Sigmoid colon (tissue), 7 donors: ENCODE measurements around the gene USP4. TPM values are rescaled to one million over a fixed set of nuclear protein-coding genes. Genes with fewer than 3 reads are reported as not detected.
"Not testable (repeated sequence)": the region's sequence is repeated elsewhere in the genome, so short reads cannot be mapped to it uniquely, and the experiment has no call there.

Experiments used
- DNase-seq: peaks from one replicate; pipeline ENCODE4 v3.0.0-alpha.2; 2019
- H3K27ac ChIP-seq, 4 donors: fragments of 200-600 bp; sonication (generic); one replicate each; pipeline ENCODE4 v1.5.1; 2016 to 2019; ENCODE audit warnings: mild to moderate bottlenecking in 1 of 4
- H3K27me3 ChIP-seq, 3 donors: fragments of 200-600 bp; sonication (generic); one replicate each; pipeline ENCODE4 v1.5.1; 2019; ENCODE audit warnings: mild to moderate bottlenecking in 1 of 3
- H3K36me3 ChIP-seq, 4 donors: fragments of 200-600 bp; sonication (generic); one replicate each; pipeline ENCODE4 v1.5.1; 2016 to 2019
- H3K4me1 ChIP-seq, 4 donors: fragments of 200-600 bp; sonication (generic); one replicate each; pipeline ENCODE4 v1.5.1; 2017 to 2019
- H3K4me3 ChIP-seq, 4 donors: fragments of 200-600 bp; sonication (generic); one replicate each; pipeline ENCODE4 v1.5.1; 2017 to 2019; ENCODE audit warnings: mild to moderate bottlenecking in 2 of 4, moderate library complexity in 1 of 4
- H3K9me3 ChIP-seq, 4 donors: fragments of 200-600 bp in 3 of 4; sonication (generic) in 3 of 4; one replicate each; pipeline versions ENCODE4 v1.5.1 to v1.6.1; 2013 to 2019
- CTCF ChIP-seq, 4 experiments: fragments of 450-650 bp in 3 of 4; fragments of 200-600 bp in 1 of 4; IDR thresholded peaks; one replicate each; pipeline ENCODE4 v1.5.1; 2016 to 2019; ENCODE audit warnings: antibody characterized with exemption in 4 of 4, mild to moderate bottlenecking in 3 of 4, moderate library complexity in 2 of 4
- EP300 ChIP-seq, 4 donors: sonication (generic); formaldehyde crosslinking; IDR thresholded peaks; one replicate each; pipeline ENCODE4 v1.6.1; 2017; ENCODE audit warnings: antibody characterized with exemption in 4 of 4
- POLR2A ChIP-seq, 2 donors: fragments of 450-650 bp; IDR thresholded peaks; one replicate each; pipeline ENCODE4 v1.6.1; 2016; ENCODE audit warnings: antibody characterized with exemption in 2 of 2, mild to moderate bottlenecking in 2 of 2, moderate library complexity in 2 of 2
- POLR2AphosphoS5 ChIP-seq, 4 donors: sonication (generic); formaldehyde crosslinking; IDR thresholded peaks; one replicate each; pipeline ENCODE4 v1.6.1; 2017; ENCODE audit warnings: antibody characterized with exemption in 4 of 4
- WGBS, 2 donors: extraction: QIAGEN DNeasy Blood & Tissue Kit; methylation state at CpG; one replicate each; pipeline ENCODE4 v1.1.7; 2013; 5-methylcytosine and 5-hydroxymethylcytosine counted together
- intact Hi-C: fragments of 100-400 bp; cut with DNase I; formaldehyde crosslinking; loops from one replicate; pipeline ENCODE4 v1.15.1; 2023
- polyA plus RNA-seq, 3 donors: library from polyadenylated mRNA; stranded (reverse); fragments of 200-250 nt; gene quantifications; one replicate each; pipeline ENCODE4 v1.2.3, GENCODE V29; 2013
- total RNA-seq, 4 donors: library from RNA; depleted of rRNA; stranded (reverse); fragments of >200 nt; gene quantifications; one replicate each; pipeline ENCODE4 v1.1.0, GENCODE V29; 2016
- donor health status: healthy with polysubstance abuse.
- donor health status: Bipolar disorder and iron deficiency.
- donor health status: healthy.

Gene USP4
- total and polyA plus RNA-seq, 7 donors: 16.3 to 31.9 (median 22.2) TPM

DNA sequence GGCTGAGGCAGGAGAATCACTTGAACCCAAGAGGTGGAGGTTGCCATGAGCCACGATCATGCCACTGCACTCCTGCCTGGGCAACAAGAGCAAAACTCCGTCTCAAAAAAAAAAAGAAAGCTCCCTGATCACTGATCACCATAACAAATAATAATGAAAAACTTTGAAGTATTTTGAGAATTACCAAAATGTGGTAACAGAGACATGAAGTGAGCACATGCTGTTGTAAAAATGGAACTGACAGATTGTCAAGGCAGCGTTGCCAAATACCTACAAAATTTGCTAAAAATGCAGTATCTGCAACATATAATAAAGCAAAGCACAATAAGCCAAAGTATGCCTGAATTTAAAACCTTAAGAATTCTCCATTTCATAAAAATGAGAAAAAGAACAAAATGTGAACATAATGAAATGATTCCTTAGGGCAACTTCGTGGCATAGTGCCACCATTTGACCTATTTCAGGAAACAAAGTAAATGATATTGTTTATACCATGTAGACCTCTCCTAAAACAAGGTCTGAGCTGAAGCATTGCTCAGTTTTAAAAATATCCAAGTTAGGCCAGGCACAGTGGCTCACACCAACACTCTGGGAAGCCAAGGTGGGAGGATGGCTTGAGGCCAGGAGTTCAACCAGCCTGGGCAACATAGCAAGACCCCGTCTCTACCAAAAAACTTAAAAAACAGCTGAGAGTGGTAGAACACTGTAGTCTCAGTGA, 5.8 kb downstream of the USP4 start:
- intact Hi-C loops: no loop called here
- TF ChIP-seq POLR2A (IDR thresholded peaks at IDR 0.05) (no peak), CTCF (IDR thresholded peaks at IDR 0.05) (no peak), EP300 (IDR thresholded peaks at IDR 0.05) (no peak), POLR2AphosphoS5 (IDR thresholded peaks at IDR 0.05) (no peak)
- Histone ChIP-seq H3K36me3 (peaks cover 13 to 81% (median 36%) of the 10 kb centered on the region in 4 donors), H3K4me1 (peaks cover 0 to 18% (median 10%) of the 10 kb centered on the region in 4 donors), H3K4me3 (no peak overlapping the region), H3K27ac (peak overlapping the region in 1 of 4 donors; percentile 73), H3K9me3 (no peaks in the 10 kb centered on the region), H3K27me3 (no peaks in the 10 kb centered on the region)
- DNase-seq: no peak
- WGBS, 2 donors: 93 to 94% methylated on average over 5 of the region's 5 CpGs

DNA sequence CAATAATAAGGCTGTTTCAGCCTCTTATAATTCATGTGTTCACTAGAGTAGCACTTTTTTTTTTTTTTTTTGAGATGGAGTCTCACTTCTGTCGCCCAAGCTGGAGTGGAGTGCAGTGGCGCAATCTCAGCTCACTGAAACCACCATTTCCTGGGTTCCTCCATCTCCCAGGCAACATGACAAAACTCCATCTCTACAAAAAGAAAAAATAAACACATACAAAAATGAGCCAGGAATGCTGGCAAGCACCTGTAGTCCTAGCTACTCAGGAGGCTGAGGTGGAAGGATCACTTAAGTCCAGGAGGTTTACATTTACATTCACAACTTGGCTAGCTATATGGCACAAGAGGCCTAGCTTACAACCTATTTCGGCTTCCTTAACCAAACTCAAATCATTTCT, 6.8 kb downstream of the USP4 start:
- peaks cover 13 to 90% (median 38%) of the 10 kb centered on the region in 4 donors for H3K36me3 ChIP-seq
- no peak overlapping the region for H3K4me3 ChIP-seq
- intact Hi-C loops: no loop called here
- WGBS, 2 donors: 76 to 88% methylated on average over 3 of the region's 3 CpGs
- no peaks in the 10 kb centered on the region for H3K9me3 ChIP-seq
- H3K27ac ChIP-seq: peak overlapping the region in 1 of 4 donors; percentile 73
- no peaks in the 10 kb centered on the region for H3K27me3 ChIP-seq
- peaks cover 0 to 8% (median 4%) of the 10 kb centered on the region in 4 donors for H3K4me1 ChIP-seq
- no peak for DNase-seq
- no peak for TF ChIP-seq CTCF (IDR thresholded peaks at IDR 0.05)
- no peak for TF ChIP-seq POLR2AphosphoS5 (IDR thresholded peaks at IDR 0.05)
- TF ChIP-seq POLR2A (IDR thresholded peaks at IDR 0.05): no peak
- TF ChIP-seq EP300 (IDR thresholded peaks at IDR 0.05): no peak

DNA sequence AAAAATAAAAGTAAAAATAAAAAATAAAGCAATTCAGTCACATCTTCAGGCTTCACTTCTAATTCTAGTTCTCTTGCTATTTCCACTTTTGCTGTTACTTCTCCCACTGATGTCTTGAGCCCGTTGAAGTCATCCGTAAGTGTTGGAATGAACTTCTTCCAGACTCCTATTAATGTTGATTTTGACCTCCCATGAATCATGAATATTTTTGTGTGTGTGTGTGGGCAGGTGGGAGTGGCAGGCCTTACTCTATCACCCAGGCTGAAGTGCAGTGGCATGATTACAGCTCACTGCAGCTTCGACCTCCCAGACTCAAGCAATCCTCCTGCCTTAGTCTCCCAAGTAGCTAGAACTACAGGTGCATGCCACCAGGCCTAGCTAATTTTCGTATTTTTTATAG, 10.7 kb downstream of the USP4 start:
- Histone ChIP-seq H3K9me3 (no peaks in the 10 kb centered on the region), H3K4me3 (no peak overlapping the region), H3K36me3 (peaks cover 32 to 100% (median 62%) of the 10 kb centered on the region in 4 donors), H3K4me1 (peaks cover 0 to 3% (median 0%) of the 10 kb centered on the region in 4 donors), H3K27ac (no peak overlapping the region), H3K27me3 (no peaks in the 10 kb centered on the region)
- no peak for DNase-seq
- intact Hi-C loops: no loop called here
- no peak for TF ChIP-seq EP300 (IDR thresholded peaks at IDR 0.05)
- no peak for TF ChIP-seq POLR2A (IDR thresholded peaks at IDR 0.05)
- TF ChIP-seq CTCF (IDR thresholded peaks at IDR 0.05): no peak
- WGBS, 2 donors: 93 to 94% methylated on average over 4 of the region's 4 CpGs

GRCh38 chr3:49328350-49328749, 11.5 kb downstream of the USP4 start:
- H3K9me3 ChIP-seq, H3K4me3 ChIP-seq, intact Hi-C loops, H3K27ac ChIP-seq, H3K27me3 ChIP-seq, DNase-seq, H3K4me1 ChIP-seq: not testable (repeated sequence)
- H3K36me3 ChIP-seq: peaks cover 32 to 100% (median 69%) of the 10 kb centered on the region in 4 donors
- WGBS, 2 donors: 87 to 94% methylated on average over 2 of the region's 2 CpGs

DNA sequence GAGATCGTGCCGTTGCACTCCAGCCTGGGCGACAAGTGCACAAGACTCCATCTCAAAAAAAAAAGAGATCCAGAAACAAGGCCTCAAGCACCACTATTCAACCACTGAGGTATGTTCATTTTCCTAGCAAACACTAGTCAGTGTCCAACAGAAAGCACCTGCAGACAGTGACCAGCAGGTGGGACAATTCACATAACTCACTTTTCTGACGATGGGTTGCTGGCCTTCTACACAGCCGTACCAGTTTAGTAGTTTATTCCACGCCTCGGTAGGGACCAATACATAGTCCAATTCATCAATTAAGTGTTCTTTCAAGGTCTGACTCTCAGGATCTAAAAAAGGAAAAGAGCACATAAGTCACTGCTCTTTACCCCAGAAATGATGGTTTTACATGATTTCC, 12.4 kb downstream of the USP4 start:
- no peak overlapping the region for H3K27ac ChIP-seq
- WGBS, 2 donors: 79 to 83% methylated on average over 7 of the region's 7 CpGs
- H3K9me3 ChIP-seq: no peaks in the 10 kb centered on the region
- no peak for DNase-seq
- no peak overlapping the region for H3K4me3 ChIP-seq
- TF ChIP-seq POLR2A (IDR thresholded peaks at IDR 0.05) (no peak), POLR2AphosphoS5 (IDR thresholded peaks at IDR 0.05) (no peak), EP300 (IDR thresholded peaks at IDR 0.05) (no peak), CTCF (IDR thresholded peaks at IDR 0.05) (no peak)
- peaks cover 32 to 100% (median 74%) of the 10 kb centered on the region in 4 donors for H3K36me3 ChIP-seq
- no peaks in the 10 kb centered on the region for H3K4me1 ChIP-seq
- no peaks in the 10 kb centered on the region for H3K27me3 ChIP-seq
- intact Hi-C loops: no loop called here
